Adrenal gland (tissue), 12 donors: ENCODE measurements around the gene SEPTIN8. TPM values are rescaled to one million over a fixed set of nuclear protein-coding genes. Genes with fewer than 3 reads are reported as not detected.

Experiments
- DNase-seq, 7 donors: peaks; one replicate each; pipeline ENCODE4 v3.0.0-alpha.2; 2019 to 2020
- H3K27ac ChIP-seq, 5 donors: fragments of 200-600 bp; sonication (generic) in 4 of 5; 1 replicate in 3 of 5; 2 replicates in 2 of 5; pipeline versions ENCODE4 v1.5.1 to v1.8.0; 2016 to 2020; ENCODE audit warnings: mild to moderate bottlenecking in 1 of 5
- H3K27me3 ChIP-seq: fragments of 200-600 bp; 2 replicates; pipeline ENCODE4 v1.8.0; 2021
- H3K36me3 ChIP-seq, 2 donors: fragments of 200-600 bp; replicated peaks in 1 of 2; 1 replicate in 1 of 2; 2 replicates in 1 of 2; pipeline versions ENCODE4 v1.5.1 to v1.8.0; 2018 to 2022
- H3K4me1 ChIP-seq, 2 donors: fragments of 200-600 bp; replicated peaks in 1 of 2; 1 replicate in 1 of 2; 2 replicates in 1 of 2; pipeline versions ENCODE4 v1.5.1 to v1.8.0; 2018 to 2021
- H3K4me3 ChIP-seq, 4 donors: fragments of 200-600 bp; sonication (generic) in 3 of 4; one replicate each; pipeline ENCODE4 v1.5.1; 2016 to 2018
- H3K9me3 ChIP-seq, 3 donors: fragments of 200-600 bp; sonication (generic) in 1 of 3; replicated peaks in 1 of 3; 1 replicate in 2 of 3; 2 replicates in 1 of 3; pipeline versions ENCODE4 v1.5.1 to v1.8.0; 2016 to 2021
- CTCF ChIP-seq, 6 experiments: fragments of 450-650 bp in 4 of 6; fragments of 200-600 bp in 2 of 6; sonication (generic) in 1 of 6; IDR thresholded peaks; 1 replicate in 5 of 6; 2 replicates in 1 of 6; pipeline versions ENCODE4 v1.5.1 to v1.8.0; 2016 to 2021; ENCODE audit warnings: antibody characterized with exemption in 6 of 6, mild to moderate bottlenecking in 2 of 6, moderate library complexity in 1 of 6
- POLR2A ChIP-seq, 2 donors: fragments of 450-650 bp; IDR thresholded peaks; one replicate each; pipeline ENCODE4 v1.6.1; 2017; ENCODE audit warnings: antibody characterized with exemption in 2 of 2, mild to moderate bottlenecking in 2 of 2, moderate library complexity in 1 of 2
- WGBS, 4 donors: extraction: QIAGEN DNeasy Blood & Tissue Kit in 2 of 4; methylation state at CpG; one replicate each; pipeline versions ENCODE4 v1.1.5 to v1.1.7; 2013 to 2017; 5-methylcytosine and 5-hydroxymethylcytosine counted together
- intact Hi-C, 2 donors: fragments of 100-400 bp; cut with DNase I; formaldehyde crosslinking; loops; one replicate each; pipeline versions ENCODE4 v1.14.1 to v1.15.0; 2022 to 2023
- polyA plus RNA-seq, 3 donors: library from polyadenylated mRNA; stranded (reverse); fragments of 200-250 nt in 2 of 3; fragments of 350-450 nt in 1 of 3; fragmentation: Illumina TruSeq in 1 of 3; extraction: RNeasy Lipid Tissue Mini Kit (QIAGEN cat#74804) in 1 of 3; gene quantifications; one replicate each; pipeline ENCODE4 v1.2.3, GENCODE V29; 2013 to 2014
- total RNA-seq, 9 donors: library from RNA; depleted of rRNA in 4 of 9; stranded (reverse); fragments of >200 nt in 4 of 9; fragments of 120-200 nt in 1 of 9; fragmentation: NEBNext Ultra II Directional in 1 of 9; extraction: Animal tissue kit (Norgen Biotek cat#: 25700) in 1 of 9; gene quantifications; one replicate each; pipeline versions ENCODE4 v1.1.0 to v1.2.4, GENCODE V29; 2013 to 2023
- donor health status: healthy with polysubstance abuse.
- donor health status: Bipolar disorder and iron deficiency.
- donor health status: DM: yes; HTN: yes; CAD: no.
- donor health status: DM: no; HTN: no; CAD: no.
- donor health status: DM: no; HTN: no; CAD: no.
- donor health status: DM: yes; HTN: yes; CAD: no.

SEPTIN8 gene
- total and polyA plus RNA-seq, 12 donors = 9.7 to 36.2 (median 24.3) TPM

- DNase-seq = no peak
- intact Hi-C loops = loop anchor here in 1 of 2 donors (10.0 kb wide), 1 partner anchor 435 kb away; no protein-coding TSS in a partner anchor
- no peaks in the 10 kb centered on the region for H3K36me3 ChIP-seq
- no peaks in the 10 kb centered on the region for H3K27me3 ChIP-seq
- TF ChIP-seq POLR2A (IDR thresholded peaks at IDR 0.05) = no peak
- TF ChIP-seq CTCF (IDR thresholded peaks at IDR 0.05) = no peak
- no peaks in the 10 kb centered on the region for H3K9me3 ChIP-seq
- H3K27ac ChIP-seq = peak overlapping the region in 1 of 5 donors; percentile 38
- peaks cover 0 to 11% of the 10 kb centered on the region in 2 donors for H3K4me1 ChIP-seq
- 44 to 51% (median 49%) methylated on average over 24 to 26 of the region's 26 CpGs for WGBS, 4 donors
- H3K4me3 ChIP-seq = no peak overlapping the region
These were observed 42.4 kb upstream of the SEPTIN8 start for GRCh38 chr5:132819468-132819867.

DNA sequence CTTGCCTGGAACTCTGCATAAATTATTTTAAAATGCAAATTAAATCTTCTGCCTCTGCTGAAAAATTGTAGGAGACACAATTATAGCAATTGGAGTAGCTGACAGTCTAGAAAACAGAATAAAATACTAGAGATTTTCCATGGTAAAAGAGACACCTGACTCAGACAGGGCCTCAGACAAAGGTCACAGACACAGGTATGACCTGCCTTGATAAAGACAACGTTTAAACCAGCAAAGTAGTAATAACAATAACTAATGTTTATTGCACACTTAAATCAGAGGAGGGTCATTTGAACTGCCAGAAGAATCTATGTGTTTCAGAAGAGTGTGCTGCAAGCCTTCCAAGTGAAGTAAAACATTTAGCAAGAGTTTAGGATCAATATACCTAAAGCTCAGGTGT lies 40.0 kb upstream of the SEPTIN8 start:
- Histone ChIP-seq H3K27ac (no peak overlapping the region), H3K4me3 (no peak overlapping the region), H3K36me3 (no peaks in the 10 kb centered on the region), H3K27me3 (peaks cover 5% of the 10 kb centered on the region), H3K4me1 (peaks cover 3 to 9% of the 10 kb centered on the region in 2 donors), H3K9me3 (no peaks in the 10 kb centered on the region)
- no peak for DNase-seq
- TF ChIP-seq POLR2A (IDR thresholded peaks at IDR 0.05) (no peak), CTCF (IDR thresholded peaks at IDR 0.05) (no peak)
- intact Hi-C loops = loop anchor here in 1 of 2 donors (10.0 kb wide), 1 partner anchor 432 kb away; no protein-coding TSS in a partner anchor
- 42 to 71% (median 53%) methylated on average over 1 of the region's 1 CpG for WGBS, 4 donors

DNA sequence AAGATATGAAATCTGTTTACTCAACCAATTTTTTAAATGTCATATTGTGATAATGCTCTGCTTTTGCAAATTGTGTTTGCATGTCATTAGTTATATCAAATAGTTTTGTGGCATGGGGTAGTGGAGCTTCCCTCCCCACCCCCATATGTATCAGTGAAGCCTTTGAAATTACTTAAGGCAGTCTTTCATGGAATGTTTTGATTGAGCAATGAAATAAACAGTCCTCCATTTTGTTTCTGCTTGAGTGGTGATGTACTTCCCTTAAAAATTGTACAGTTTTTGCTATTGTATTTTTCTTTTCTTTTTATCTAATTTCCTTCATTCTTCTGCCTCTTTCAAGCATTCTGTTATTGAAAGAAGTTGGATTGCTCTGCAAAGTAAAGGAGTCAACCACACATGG lies 39.5 kb upstream of the SEPTIN8 start:
- Histone ChIP-seq H3K4me3 (no peak overlapping the region), H3K4me1 (peaks cover 3 to 9% of the 10 kb centered on the region in 2 donors), H3K27ac (no peak overlapping the region), H3K27me3 (peaks cover 9% of the 10 kb centered on the region), H3K36me3 (no peaks in the 10 kb centered on the region), H3K9me3 (no peaks in the 10 kb centered on the region)
- DNase-seq = no peak
- intact Hi-C loops = loop anchor here in 1 of 2 donors (10.0 kb wide), 1 partner anchor 432 kb away; no protein-coding TSS in a partner anchor
- TF ChIP-seq POLR2A (IDR thresholded peaks at IDR 0.05) = no peak
- TF ChIP-seq CTCF (IDR thresholded peaks at IDR 0.05) = no peak

DNA sequence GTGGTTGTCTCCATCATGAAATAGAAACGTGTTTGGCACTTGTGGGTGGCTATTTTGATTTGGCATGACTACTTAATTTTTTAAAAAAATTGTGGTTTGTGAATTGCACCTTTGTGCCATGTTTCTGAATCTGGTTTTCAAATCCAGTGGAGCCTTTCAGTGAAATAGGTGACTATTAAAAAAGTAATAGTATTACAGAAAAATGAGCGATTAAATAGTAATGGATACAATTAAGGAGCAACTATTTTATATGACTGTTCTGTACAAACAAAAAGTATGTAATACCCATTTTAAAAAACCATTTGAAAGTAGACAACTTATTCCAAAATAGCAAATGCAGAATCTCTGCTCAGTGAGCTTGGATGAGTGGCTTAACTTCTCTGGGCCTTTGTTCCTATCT lies 39.0 kb upstream of the SEPTIN8 start:
- H3K9me3 ChIP-seq = no peaks in the 10 kb centered on the region
- intact Hi-C loops = loop anchor here in 1 of 2 donors (10.0 kb wide), 1 partner anchor 431 kb away; no protein-coding TSS in a partner anchor
- H3K36me3 ChIP-seq = no peaks in the 10 kb centered on the region
- peaks cover 3 to 9% of the 10 kb centered on the region in 2 donors for H3K4me1 ChIP-seq
- no peak overlapping the region for H3K4me3 ChIP-seq
- no peak for TF ChIP-seq CTCF (IDR thresholded peaks at IDR 0.05)
- no peak for TF ChIP-seq POLR2A (IDR thresholded peaks at IDR 0.05)
- H3K27ac ChIP-seq = no peak overlapping the region
- DNase-seq = no peak
- H3K27me3 ChIP-seq = peaks cover 14% of the 10 kb centered on the region
- 84 to 89% (median 86%) methylated on average over 2 of the region's 2 CpGs for WGBS, 4 donors
